Adrenal gland (tissue), 5 donors: ENCODE measurements around the gene FURIN.

Experiments
- POLR2A ChIP-seq, 2 donors: fragments of 450-650 bp; IDR thresholded peaks; one replicate each; pipeline ENCODE4 v1.6.1; 2017; ENCODE audit warnings: antibody characterized with exemption in 2 of 2, mild to moderate bottlenecking in 2 of 2, moderate library complexity in 1 of 2
- TF ChIP-seq, protein P1 (sequence below), 6 experiments: fragments of 450-650 bp in 4 of 6; fragments of 200-600 bp in 2 of 6; sonication (generic) in 1 of 6; IDR thresholded peaks; 1 replicate in 5 of 6; 2 replicates in 1 of 6; pipeline versions ENCODE4 v1.5.1 to v1.8.0; 2016 to 2021; ENCODE audit warnings: antibody characterized with exemption in 6 of 6, mild to moderate bottlenecking in 2 of 6, moderate library complexity in 1 of 6
- donor health status: DM: no; HTN: no; CAD: no.

DNA sequence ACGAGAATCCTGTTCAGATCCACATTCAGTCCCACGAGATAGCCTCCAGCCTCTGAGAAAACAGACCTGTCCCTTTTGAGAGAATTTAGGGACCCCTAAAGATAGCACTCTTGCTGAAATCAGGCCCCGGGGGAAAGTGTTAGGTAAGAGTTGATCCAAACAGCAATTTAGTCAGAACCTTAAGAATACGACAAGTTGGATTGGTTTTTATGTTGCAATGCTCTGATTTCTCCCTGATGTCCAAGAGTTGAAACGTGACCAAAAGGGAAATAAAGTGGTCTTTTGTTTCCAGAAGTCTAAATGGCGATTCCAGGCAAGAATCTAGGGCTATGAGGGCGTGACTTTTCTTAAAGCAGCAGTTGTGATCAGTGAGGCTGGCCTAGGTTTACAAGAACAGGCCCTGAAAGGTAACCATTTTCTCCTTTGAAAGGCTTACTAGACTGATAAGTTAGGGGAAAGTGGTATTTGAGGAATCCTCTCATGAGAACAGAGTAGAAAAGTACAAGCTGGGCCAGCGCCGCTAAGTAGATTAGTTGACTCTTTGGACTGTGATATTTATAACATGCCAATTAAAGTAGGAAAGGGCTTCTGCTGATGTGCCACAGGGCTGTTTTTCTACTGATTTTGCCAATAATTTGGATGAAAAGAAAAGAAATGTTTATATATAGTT is 39.6 kb downstream of the FURIN start:
- TF ChIP-seq, protein P1, sequence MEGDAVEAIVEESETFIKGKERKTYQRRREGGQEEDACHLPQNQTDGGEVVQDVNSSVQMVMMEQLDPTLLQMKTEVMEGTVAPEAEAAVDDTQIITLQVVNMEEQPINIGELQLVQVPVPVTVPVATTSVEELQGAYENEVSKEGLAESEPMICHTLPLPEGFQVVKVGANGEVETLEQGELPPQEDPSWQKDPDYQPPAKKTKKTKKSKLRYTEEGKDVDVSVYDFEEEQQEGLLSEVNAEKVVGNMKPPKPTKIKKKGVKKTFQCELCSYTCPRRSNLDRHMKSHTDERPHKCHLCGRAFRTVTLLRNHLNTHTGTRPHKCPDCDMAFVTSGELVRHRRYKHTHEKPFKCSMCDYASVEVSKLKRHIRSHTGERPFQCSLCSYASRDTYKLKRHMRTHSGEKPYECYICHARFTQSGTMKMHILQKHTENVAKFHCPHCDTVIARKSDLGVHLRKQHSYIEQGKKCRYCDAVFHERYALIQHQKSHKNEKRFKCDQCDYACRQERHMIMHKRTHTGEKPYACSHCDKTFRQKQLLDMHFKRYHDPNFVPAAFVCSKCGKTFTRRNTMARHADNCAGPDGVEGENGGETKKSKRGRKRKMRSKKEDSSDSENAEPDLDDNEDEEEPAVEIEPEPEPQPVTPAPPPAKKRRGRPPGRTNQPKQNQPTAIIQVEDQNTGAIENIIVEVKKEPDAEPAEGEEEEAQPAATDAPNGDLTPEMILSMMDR (IDR thresholded peaks at IDR 0.05), result no peak
- TF ChIP-seq POLR2A (IDR thresholded peaks at IDR 0.05), result no peak
